ENCODE results near the gene CTNNAL1.

DNA sequence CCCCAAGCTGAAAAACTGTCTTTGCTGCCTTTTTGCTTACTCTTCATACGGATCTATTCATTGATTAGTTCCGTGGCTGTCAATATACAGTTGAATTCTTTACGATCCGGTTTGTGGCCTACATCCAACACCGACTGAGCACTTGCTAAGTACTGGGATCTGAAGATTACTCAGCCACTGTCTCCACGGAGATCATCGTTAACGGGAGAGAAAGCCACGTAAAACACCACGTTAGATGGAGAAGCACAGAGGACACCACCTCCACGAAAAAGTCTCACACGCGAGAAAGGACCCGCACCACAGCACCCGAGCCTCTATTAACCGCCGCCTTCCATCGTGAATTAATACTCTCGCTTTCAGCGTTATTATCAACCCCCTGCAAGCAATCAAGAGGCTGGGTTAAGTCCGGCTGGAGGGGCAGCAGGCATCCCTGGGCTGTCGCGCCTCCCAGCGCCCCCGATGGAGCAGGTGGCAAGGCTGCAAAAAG, 80.0 kb downstream of the CTNNAL1 start:
- TF ChIP-seq CTCF (IDR thresholded peaks at IDR 0.05; ENCODE audit: poor library complexity, severe bottlenecking) (no peak), POLR2AphosphoS5 (IDR thresholded peaks at IDR 0.05) (no peak), RAD21 (conservative IDR thresholded peaks at IDR 0.05) (no peak), EZH2 (IDR thresholded peaks at IDR 0.05; ENCODE audit: borderline replicate concordance, insufficient read depth, low read length, poor library complexity, severe bottlenecking) (no peak)
